DOHH2 (cell line): ENCODE data around the gene TYRO3.

Source experiments
- H3F3A ChIP-seq: fragments of 200-600 bp; sonication (generic), shearing (Covaris generic); 2 replicates; pipeline ENCODE4 v1.6.0; 2016; ENCODE audit warnings: antibody characterized with exemption, mild to moderate bottlenecking; ENCODE audit not compliant: control insufficient read depth, insufficient read depth
- H3K27ac ChIP-seq: fragments of 200-600 bp; sonication (generic); 2 replicates; pipeline ENCODE4 v1.5.1; 2014; ENCODE audit warnings: low read depth, mild to moderate bottlenecking, low read length, moderate library complexity
- H3K27me3 ChIP-seq: fragments of 200-600 bp; sonication (generic); 2 replicates; pipeline ENCODE4 v1.6.1; 2014; ENCODE audit warnings: mild to moderate bottlenecking, low read length, mixed read lengths; ENCODE audit not compliant: control insufficient read depth
- H3K36me3 ChIP-seq: fragments of 200-600 bp; sonication (generic); 2 replicates; pipeline ENCODE4 v1.6.1; 2014; ENCODE audit warnings: mild to moderate bottlenecking, low read length, moderate library complexity, mixed read lengths; ENCODE audit not compliant: control insufficient read depth
- H3K4me1 ChIP-seq: fragments of 200-600 bp; sonication (generic); 2 replicates; pipeline ENCODE4 v1.6.1; 2014; ENCODE audit warnings: mild to moderate bottlenecking, low read length, mixed read lengths; ENCODE audit not compliant: control insufficient read depth
- H3K4me2 ChIP-seq: fragments of 200-600 bp; sonication (generic); 2 replicates; pipeline ENCODE4 v1.6.0; 2014; ENCODE audit warnings: mild to moderate bottlenecking, low read length, moderate library complexity
- H3K4me3 ChIP-seq: fragments of 200-600 bp; sonication (generic); 2 replicates; pipeline ENCODE4 v1.5.1; 2014; ENCODE audit warnings: mild to moderate bottlenecking, low read length, mixed read lengths
- H3K79me2 ChIP-seq: fragments of 200-600 bp; sonication (generic); 2 replicates; pipeline ENCODE4 v1.6.1; 2014; ENCODE audit warnings: mild to moderate bottlenecking, low read length, mixed read lengths; ENCODE audit not compliant: control insufficient read depth
- H3K9me2 ChIP-seq: fragments of 200-600 bp; sonication (generic); replicated peaks from 2 replicates; pipeline ENCODE4 v1.6.1; 2014; ENCODE audit warnings: mild to moderate bottlenecking, low read length, mixed read lengths; ENCODE audit not compliant: control insufficient read depth
- H3K9me3 ChIP-seq: fragments of 200-600 bp; sonication (generic); 2 replicates; pipeline ENCODE4 v1.6.1; 2014; ENCODE audit warnings: antibody characterized with exemption, low read length, mixed read lengths; ENCODE audit not compliant: control insufficient read depth, insufficient read depth
- H4K20me1 ChIP-seq: fragments of 200-600 bp; sonication (generic); 2 replicates; pipeline ENCODE4 v1.6.0; 2014; ENCODE audit warnings: low read depth, mild to moderate bottlenecking, antibody characterized with exemption, low read length, moderate library complexity; ENCODE audit not compliant: control insufficient read depth, insufficient read depth
- EZH2phosphoT487 ChIP-seq: fragments of 200-600 bp; sonication (generic); IDR thresholded peaks from 2 replicates; pipeline ENCODE4 v1.6.1; 2017; ENCODE audit warnings: borderline replicate concordance, mild to moderate bottlenecking, antibody characterized with exemption, low read length, moderate library complexity, mixed read lengths
- TF ChIP-seq, protein P1 (sequence below): fragments of 200-600 bp; sonication (generic); IDR thresholded peaks from one replicate; pipeline ENCODE4 v1.5.1; 2014; ENCODE audit warnings: antibody characterized with exemption, mild to moderate bottlenecking, low read depth, low read length; ENCODE audit not compliant: poor library complexity, severe bottlenecking

TYRO3 gene

DNA sequence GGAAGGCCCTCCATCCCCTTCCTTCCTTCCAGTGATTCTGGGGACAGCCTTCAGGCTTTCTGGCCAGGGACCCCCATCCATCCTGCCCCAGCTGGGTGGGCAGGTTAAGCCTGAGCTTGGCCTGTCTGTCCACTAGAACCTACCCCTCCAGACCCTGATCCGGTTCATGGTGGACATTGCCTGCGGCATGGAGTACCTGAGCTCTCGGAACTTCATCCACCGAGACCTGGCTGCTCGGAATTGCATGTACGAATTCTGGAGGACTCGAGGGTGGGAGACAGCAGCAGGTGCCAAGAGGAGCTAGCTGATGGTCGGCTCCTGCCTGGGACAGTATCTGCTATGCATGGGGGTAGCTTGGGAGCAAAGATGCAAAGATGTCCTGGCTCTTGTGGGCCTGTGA, 13.9 kb downstream of the TYRO3 start:
- Histone ChIP-seq H3K4me1 (no peaks in the 10 kb centered on the region), H3K27me3 (no peaks in the 10 kb centered on the region), H3K4me2 (no peak overlapping the region), H3K79me2 (no peaks in the 10 kb centered on the region), H3K36me3 (no peaks in the 10 kb centered on the region), H3F3A (no peaks in the 10 kb centered on the region), H3K9me2 (no peaks in the 10 kb centered on the region), H3K27ac (no peak overlapping the region), H3K9me3 (no peaks in the 10 kb centered on the region), H4K20me1 (no peaks in the 10 kb centered on the region), H3K4me3 (no peak overlapping the region)
- TF ChIP-seq, protein P1, sequence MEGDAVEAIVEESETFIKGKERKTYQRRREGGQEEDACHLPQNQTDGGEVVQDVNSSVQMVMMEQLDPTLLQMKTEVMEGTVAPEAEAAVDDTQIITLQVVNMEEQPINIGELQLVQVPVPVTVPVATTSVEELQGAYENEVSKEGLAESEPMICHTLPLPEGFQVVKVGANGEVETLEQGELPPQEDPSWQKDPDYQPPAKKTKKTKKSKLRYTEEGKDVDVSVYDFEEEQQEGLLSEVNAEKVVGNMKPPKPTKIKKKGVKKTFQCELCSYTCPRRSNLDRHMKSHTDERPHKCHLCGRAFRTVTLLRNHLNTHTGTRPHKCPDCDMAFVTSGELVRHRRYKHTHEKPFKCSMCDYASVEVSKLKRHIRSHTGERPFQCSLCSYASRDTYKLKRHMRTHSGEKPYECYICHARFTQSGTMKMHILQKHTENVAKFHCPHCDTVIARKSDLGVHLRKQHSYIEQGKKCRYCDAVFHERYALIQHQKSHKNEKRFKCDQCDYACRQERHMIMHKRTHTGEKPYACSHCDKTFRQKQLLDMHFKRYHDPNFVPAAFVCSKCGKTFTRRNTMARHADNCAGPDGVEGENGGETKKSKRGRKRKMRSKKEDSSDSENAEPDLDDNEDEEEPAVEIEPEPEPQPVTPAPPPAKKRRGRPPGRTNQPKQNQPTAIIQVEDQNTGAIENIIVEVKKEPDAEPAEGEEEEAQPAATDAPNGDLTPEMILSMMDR: no peak

DNA sequence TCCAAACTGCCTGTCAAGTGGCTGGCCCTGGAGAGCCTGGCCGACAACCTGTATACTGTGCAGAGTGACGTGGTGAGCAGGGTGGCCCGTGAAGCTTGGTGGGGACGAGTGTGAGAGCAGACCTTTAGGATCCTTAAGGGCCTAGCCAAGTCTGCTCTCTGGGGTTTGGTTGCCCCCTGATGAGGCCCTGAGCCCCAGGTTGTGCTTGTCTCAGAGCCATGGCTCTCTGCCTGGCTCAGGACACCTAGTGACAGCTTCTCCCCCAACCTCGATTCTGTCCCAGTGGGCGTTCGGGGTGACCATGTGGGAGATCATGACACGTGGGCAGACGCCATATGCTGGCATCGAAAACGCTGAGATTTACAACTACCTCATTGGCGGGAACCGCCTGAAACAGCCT, 14.4 kb downstream of the TYRO3 start:
- Histone ChIP-seq H3K4me1 (no peaks in the 10 kb centered on the region), H3K27me3 (no peaks in the 10 kb centered on the region), H3K36me3 (no peaks in the 10 kb centered on the region), H3K27ac (no peak overlapping the region), H3F3A (no peaks in the 10 kb centered on the region), H3K79me2 (no peaks in the 10 kb centered on the region), H3K9me3 (no peaks in the 10 kb centered on the region), H3K4me3 (no peak overlapping the region), H3K9me2 (no peaks in the 10 kb centered on the region), H3K4me2 (no peak overlapping the region), H4K20me1 (no peaks in the 10 kb centered on the region)
- TF ChIP-seq EZH2phosphoT487: no peak
- TF ChIP-seq, protein P1: no peak

DNA sequence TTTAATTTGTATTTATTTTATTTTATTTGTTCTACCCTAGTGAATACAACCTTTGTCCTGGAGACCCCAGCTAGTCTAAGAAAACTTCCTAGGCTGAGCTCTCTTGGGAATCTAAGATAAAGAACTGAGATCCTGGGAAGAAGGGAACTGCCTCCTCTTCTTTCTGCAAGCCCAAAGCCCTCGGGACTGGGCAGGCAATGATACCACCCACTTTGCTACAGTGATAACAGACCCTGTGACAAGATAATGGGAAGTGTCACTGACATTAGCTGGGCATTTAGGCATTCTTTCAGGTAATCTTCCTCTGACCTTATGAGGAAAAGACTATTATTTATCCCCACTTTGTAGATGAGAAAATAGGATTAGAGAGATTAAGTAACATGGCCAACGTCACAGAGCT, 15.1 kb downstream of the TYRO3 start:
- H4K20me1 ChIP-seq: no peaks in the 10 kb centered on the region
- H3K4me1 ChIP-seq: no peaks in the 10 kb centered on the region
- no peak for TF ChIP-seq EZH2phosphoT487
- TF ChIP-seq, protein P1: no peak
- H3K27ac ChIP-seq: no peak overlapping the region
- H3K36me3 ChIP-seq: no peaks in the 10 kb centered on the region
- H3K4me3 ChIP-seq: no peak overlapping the region
- no peaks in the 10 kb centered on the region for H3K79me2 ChIP-seq
- no peaks in the 10 kb centered on the region for H3F3A ChIP-seq
- no peaks in the 10 kb centered on the region for H3K27me3 ChIP-seq
- no peak overlapping the region for H3K4me2 ChIP-seq
- H3K9me3 ChIP-seq: no peaks in the 10 kb centered on the region
- H3K9me2 ChIP-seq: no peaks in the 10 kb centered on the region

DNA sequence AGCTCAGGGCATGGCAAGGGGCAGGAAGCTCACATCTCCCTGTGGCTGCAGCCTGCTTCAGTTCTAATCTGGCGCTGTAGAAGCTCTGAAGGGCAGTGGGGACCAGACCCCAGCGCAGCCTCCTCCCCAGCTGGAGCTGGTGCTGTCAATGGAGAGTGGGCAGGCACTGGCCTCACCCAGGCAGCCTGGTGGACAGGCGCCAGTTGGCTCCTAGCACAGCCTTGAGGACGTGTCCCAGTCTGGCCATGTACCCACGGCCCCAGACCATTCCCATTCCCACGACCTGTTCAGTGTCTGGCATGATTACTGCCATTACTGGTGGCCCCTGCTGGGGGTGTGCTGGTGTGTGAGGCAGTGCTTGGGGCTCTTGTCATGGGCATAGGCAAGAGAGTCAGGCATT, 16.3 kb downstream of the TYRO3 start:
- Histone ChIP-seq H3K79me2 (no peaks in the 10 kb centered on the region), H3K4me1 (no peaks in the 10 kb centered on the region), H3K4me2 (no peak overlapping the region), H3K4me3 (no peak overlapping the region), H3K9me3 (no peaks in the 10 kb centered on the region), H3K27me3 (no peaks in the 10 kb centered on the region), H3F3A (no peaks in the 10 kb centered on the region), H3K36me3 (no peaks in the 10 kb centered on the region), H4K20me1 (no peaks in the 10 kb centered on the region), H3K27ac (no peak overlapping the region), H3K9me2 (no peaks in the 10 kb centered on the region)
- TF ChIP-seq, protein P1: no peak
- no peak for TF ChIP-seq EZH2phosphoT487
